Embryonic facial prominence (tissue), 1 donor: ENCODE data around the gene PCDHB6.
"Not testable (repeated sequence)": the region's sequence is repeated elsewhere in the genome, so short reads cannot be mapped to it uniquely, and the experiment has no call there.

Experiments
- DNase-seq: peaks from one replicate; pipeline ENCODE4 v3.0.0-alpha.2; 2016; ENCODE audit errors: extremely low spot score

Gene PCDHB6

GRCh38 chr5:141149812-141150211, at the start of gene PCDHB6:
Gene PCDHB6, plus strand, starts transcription at chr5:141150057. Its CDS starts 201 bp downstream, at chr5:141150258.
- DNase-seq, result no peak

- DNase-seq, result no peak
Measured at GRCh38 chr5:141100243-141100805, 49.5 kb upstream of the PCDHB6 start, which contains the start of gene PCDHB3. Gene PCDHB3, plus strand, starts transcription at chr5:141100473. Its CDS starts 177 bp downstream, at chr5:141100650.

GRCh38 chr5:141101059-141101458, 48.8 kb upstream of the PCDHB6 start:
- DNase-seq, result no peak

- DNase-seq, result not testable (repeated sequence)
Measured at GRCh38 chr5:141102070-141102469, 47.8 kb upstream of the PCDHB6 start.

DNA sequence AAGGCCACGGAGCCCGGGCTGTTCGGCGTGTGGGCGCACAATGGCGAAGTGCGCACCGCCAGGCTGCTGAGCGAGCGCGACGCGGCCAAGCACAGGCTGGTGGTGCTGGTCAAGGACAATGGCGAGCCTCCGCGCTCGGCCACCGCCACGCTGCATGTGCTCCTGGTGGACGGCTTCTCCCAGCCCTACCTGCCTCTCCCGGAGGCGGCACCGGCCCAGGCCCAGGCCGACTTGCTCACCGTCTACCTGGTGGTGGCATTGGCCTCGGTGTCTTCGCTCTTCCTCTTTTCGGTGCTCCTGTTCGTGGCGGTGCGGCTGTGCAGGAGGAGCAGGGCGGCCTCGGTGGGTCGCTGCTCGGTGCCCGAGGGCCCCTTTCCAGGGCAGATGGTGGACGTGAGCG, 47.4 kb upstream of the PCDHB6 start:
- DNase-seq, result not testable (repeated sequence)

- no peak for DNase-seq
Measured at GRCh38 chr5:141105350-141105749, 44.5 kb upstream of the PCDHB6 start.

- DNase-seq, result no peak
Measured at GRCh38 chr5:141119250-141119649, 30.6 kb upstream of the PCDHB6 start.

- DNase-seq, result no peak
Measured at GRCh38 chr5:141121563-141121962, 28.3 kb upstream of the PCDHB6 start, which contains the start of gene PCDHB4. Gene PCDHB4, plus strand, starts transcription at chr5:141121818. Its CDS starts 181 bp downstream, at chr5:141121999.

DNA sequence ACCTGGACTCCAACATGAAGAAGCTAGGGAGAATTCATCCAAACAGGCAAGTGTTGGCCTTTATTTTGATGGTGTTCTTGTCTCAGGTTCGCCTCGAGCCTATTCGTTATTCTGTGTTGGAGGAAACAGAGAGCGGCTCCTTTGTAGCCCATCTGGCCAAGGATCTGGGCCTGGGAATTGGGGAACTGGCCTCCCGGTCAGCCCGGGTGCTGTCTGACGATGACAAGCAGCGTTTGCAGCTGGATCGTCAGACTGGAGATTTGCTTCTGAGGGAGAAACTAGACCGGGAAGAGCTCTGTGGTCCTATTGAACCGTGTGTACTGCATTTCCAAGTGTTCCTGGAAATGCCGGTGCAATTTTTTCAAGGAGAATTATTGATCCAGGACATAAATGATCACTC, 27.9 kb upstream of the PCDHB6 start:
- DNase-seq, result no peak

GRCh38 chr5:141123396-141124135, 26.3 kb upstream of the PCDHB6 start:
- not testable (repeated sequence) for DNase-seq

GRCh38 chr5:141127305-141127704, 22.6 kb upstream of the PCDHB6 start:
- no peak for DNase-seq

GRCh38 chr5:141135030-141135717, 14.7 kb upstream of the PCDHB6 start, which contains the start of gene PCDHB5:
Gene PCDHB5, plus strand, starts transcription at chr5:141135206. Its CDS starts 229 bp downstream, at chr5:141135435.
- no peak for DNase-seq

GRCh38 chr5:141135718-141136266, 14.1 kb upstream of the PCDHB6 start:
- DNase-seq, result no peak

GRCh38 chr5:141137346-141137745, 12.5 kb upstream of the PCDHB6 start:
- DNase-seq, result not testable (repeated sequence)

DNA sequence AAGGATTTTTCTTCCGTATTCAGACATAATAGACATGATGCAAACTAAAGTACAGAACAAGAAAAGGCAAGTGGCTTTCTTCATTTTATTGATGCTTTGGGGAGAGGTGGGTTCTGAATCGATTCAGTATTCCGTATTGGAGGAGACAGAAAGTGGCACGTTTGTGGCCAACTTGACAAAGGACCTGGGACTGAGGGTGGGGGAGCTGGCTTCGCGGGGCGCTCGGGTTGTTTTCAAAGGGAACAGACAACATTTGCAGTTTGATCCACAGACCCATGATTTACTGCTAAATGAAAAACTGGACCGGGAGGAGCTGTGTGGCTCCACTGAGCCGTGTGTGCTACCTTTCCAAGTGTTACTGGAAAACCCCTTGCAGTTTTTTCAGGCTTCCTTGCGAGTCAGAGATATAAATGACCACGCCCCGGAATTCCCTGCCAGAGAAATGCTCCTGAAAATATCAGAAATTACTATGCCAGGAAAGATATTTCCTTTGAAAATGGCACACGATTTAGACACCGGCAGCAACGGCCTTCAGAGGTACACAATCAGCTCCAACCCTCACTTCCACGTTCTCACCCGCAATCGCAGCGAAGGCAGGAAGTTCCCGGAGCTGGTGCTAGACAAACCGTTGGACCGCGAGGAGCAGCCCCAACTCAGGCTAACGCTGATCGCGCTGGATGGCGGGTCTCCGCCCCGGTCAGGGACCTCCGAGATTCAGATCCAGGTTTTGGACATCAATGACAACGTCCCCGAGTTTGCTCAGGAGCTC, 551 bp downstream of the PCDHB6 start:
- DNase-seq, result no peak

GRCh38 chr5:141150993-141151325, 1.1 kb downstream of the PCDHB6 start:
- no peak for DNase-seq

- DNase-seq, result not testable (repeated sequence)
Measured at GRCh38 chr5:141151632-141152031, 1.8 kb downstream of the PCDHB6 start.

DNA sequence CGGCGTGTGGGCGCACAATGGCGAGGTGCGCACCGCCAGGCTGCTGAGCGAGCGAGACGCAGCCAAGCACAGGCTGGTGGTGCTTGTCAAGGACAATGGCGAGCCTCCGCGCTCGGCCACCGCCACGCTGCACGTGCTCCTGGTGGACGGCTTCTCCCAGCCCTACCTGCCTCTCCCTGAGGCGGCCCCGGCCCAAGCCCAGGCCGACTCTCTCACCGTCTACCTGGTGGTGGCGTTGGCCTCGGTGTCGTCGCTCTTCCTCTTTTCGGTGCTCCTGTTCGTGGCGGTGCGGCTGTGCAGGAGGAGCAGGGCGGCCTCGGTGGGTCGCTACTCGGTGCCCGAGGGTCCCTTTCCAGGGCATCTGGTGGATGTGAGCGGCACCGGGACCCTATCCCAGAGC, 2.2 kb downstream of the PCDHB6 start:
- DNase-seq, result not testable (repeated sequence)

GRCh38 chr5:141155540-141156374, 5.9 kb downstream of the PCDHB6 start:
- DNase-seq, result no peak

DNA sequence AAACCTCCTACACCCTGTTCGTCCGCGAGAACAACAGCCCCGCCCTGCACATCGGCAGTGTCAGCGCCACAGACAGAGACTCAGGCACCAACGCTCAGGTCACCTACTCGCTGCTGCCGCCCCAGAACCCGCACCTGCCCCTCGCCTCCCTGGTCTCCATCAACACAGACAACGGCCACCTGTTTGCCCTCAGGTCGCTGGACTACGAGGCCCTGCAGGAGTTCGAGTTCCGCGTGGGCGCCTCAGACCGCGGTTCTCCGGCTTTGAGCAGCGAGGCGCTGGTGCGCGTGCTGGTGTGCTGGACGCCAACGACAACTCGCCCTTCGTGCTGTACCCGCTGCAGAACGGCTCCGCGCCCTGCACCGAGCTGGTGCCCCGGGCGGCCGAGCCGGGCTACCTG, 7.5 kb downstream of the PCDHB6 start:
- not testable (repeated sequence) for DNase-seq

GRCh38 chr5:141157901-141158300, 8.0 kb downstream of the PCDHB6 start:
- DNase-seq, result not testable (repeated sequence)
